Stimulated activated CD4-positive, alpha-beta T cell treated with anti-CD3 and anti-CD28 coated beads, Interleukin-4, amount 100 ng/mL, for 48 hours (primary cell): Measurements from ENCODE around the gene SLC22A6.

ENCODE experiments used
- DNase-seq, 2 donors: peaks; one replicate each; pipeline ENCODE4 v3.0.0-alpha.2; 2020; ENCODE audit warnings: low read depth in 2 of 2

SLC22A6 gene

GRCh38 chr11:62933285-62933684 is 51.5 kb downstream of the SLC22A6 start:
- no peak for DNase-seq

GRCh38 chr11:62931499-62932278 is 53.1 kb downstream of the SLC22A6 start:
- no peak for DNase-seq

GRCh38 chr11:62930666-62931065 is 54.1 kb downstream of the SLC22A6 start:
- no peak for DNase-seq

GRCh38 chr11:62930157-62930556 is 54.6 kb downstream of the SLC22A6 start:
- no peak for DNase-seq

GRCh38 chr11:62928011-62928410 is 56.8 kb downstream of the SLC22A6 start:
- DNase-seq, result no peak

GRCh38 chr11:62926680-62927455 is 57.9 kb downstream of the SLC22A6 start:
- no peak for DNase-seq
